Stimulated activated CD8-positive, alpha-beta memory T cell treated with anti-CD3 and anti-CD28 coated beads, Interleukin-15, amount 100 ng/mL, for 48 hours (primary cell): Measurements from ENCODE around the gene NAALADL2.
"Not testable (repeated sequence)": the region's sequence is repeated elsewhere in the genome, so short reads cannot be mapped to it uniquely, and the experiment has no call there.

Source experiments
- DNase-seq, 2 donors: peaks; one replicate each; pipeline ENCODE4 v3.0.0-alpha.2; 2020; ENCODE audit warnings: low read depth in 2 of 2

NAALADL2 gene

DNA sequence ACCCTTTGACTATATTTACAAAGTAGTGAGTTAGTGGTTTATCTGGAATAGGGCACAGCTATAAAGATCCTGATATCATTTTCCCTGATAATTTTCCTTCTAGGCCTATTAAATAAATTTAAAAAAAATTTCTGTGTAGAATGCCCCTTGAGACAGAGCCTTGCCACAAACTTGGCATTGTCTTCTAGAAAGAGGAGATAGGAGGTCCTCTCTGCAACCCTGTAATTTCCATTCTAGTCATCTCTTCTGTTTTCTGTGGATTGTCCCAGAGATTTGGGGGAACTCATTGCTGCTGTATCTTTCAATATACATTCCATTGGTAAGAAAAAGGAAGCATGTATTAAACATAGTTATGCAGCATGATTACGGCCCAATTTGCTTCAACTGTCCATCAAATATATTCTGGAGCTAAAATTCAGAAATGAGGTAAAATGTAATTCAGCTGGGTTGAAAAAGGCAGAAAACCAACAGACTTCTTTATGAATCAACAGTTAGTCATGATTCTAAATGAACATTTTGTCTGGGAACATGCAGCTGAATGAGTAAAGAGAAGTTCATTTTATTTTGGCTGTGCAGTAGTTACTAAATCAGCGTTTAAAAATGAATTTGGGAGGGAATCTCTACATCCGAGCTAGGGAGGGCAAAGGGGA is 401.1 kb downstream of the NAALADL2 start:
- no peak for DNase-seq

DNA sequence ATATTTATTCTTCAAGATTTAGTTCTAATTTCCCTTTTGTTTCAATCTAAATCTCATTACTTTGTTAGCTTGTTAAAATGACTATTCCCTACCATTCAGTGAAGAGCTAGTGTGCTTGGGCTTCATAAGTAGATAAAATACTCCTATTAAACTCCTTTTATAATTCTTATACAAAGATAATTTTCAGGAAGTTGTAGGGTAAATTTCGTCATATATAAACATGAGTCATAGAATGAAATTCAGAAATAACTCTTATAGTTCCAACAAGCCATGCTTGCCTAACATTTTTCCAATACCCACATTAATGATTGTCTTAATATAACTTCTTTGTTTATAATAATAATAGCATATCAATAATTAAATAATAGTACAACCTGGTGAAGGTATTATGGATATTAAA is 407.3 kb downstream of the NAALADL2 start:
- no peak for DNase-seq

DNA sequence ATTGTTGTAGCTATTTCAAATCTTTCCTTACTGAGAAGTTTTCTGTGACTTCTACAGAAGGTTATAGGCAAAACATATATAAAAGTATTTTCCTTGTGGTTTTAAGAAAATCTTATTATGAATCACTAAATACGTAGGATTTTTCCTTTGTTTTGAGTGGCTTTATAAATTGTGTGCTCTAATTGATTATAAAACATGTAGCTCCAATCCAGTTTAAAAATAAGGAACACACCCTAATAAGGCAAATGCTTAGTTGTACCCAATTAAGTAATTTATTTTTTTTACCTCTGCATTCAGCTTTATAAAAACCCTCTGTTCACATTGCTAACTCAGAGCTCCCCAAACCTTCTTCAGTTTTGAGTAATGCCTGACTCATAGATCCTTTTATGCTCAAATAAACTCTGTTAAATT is 408.0 kb downstream of the NAALADL2 start:
- no peak for DNase-seq

DNA sequence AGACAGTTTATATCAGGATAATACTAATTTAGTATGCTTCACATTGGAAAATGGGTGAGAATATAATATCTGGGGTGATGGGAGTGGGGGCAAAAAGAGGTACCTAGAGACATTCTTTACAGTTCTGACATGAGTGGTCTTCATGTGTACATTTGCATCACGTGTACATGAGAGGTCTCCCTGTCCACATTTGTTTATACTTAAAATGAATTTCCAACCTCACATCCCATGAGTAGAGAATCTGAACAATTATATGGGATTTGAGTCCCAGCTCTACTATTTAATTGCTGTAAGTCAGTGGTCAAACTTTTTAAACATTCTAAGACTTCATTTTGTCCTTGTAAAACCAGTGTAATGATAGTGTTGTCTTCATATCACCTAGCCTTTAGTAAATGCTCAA is 408.4 kb downstream of the NAALADL2 start:
- no peak for DNase-seq

DNA sequence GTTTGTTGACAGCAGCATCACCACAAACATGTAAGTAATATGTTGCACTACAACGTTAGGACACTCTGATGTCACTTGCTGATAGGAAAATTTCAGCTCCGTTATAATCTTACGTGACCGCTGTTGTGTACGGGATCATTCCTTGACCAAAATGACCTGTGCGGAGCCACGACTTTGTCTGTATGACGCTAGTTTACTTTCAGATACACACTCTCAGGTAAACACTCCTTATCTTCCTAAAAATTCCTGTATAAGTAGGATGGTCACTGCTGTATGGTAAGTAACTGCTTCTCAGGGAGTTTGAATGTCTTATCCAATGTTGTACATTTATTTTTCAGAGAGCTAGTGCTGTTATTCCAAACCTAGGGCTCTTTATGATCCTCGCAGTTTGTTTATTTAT is 410.3 kb downstream of the NAALADL2 start:
- no peak for DNase-seq

DNA sequence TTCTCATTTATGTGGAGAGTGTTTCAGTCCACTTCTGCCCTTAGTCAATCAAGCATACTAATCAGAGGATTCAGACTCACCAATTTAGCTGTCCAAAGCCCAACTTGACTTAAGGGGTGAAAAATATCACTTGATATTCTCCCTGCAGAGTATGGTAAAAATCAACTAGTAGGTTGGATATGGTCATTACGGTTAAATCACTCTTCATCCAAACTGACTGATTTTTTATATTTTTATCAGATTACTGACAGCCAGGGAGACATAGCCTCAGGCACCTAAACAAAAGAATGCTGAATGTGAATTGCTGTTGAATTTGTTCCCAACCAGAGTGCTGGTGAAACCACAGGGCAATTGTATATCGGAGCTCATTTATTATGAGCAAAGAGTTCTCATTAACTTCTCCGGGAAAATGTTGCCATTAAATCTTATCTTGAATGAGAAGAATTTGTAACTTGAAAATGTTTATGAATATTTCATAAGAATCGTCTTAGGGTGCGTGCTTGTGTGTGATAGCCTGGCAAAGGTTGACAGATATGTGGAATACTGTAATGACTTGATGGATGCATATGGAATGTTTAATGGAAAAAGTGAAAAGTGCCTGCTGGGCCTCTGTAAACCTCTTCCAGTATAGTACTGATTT is 411.2 kb downstream of the NAALADL2 start:
- DNase-seq = no peak

DNA sequence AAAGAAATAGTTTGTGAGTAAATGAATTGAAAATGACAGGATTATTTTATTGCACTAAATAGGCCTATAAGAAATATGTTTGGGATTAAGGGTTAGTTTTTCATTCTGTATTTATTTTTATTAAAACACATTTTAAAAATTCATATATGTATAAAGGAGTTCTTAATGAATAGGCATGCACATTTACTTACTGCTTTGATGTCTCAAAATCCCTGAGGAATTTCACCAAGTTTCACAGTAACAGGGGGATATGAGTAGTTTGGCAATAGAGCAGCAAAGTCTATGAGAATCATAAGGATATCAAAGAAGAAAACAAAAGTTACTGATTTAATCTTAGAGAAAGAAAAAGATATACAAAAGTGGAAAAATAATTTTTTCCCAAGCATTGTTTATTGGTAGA is 411.7 kb downstream of the NAALADL2 start:
- no peak for DNase-seq

DNA sequence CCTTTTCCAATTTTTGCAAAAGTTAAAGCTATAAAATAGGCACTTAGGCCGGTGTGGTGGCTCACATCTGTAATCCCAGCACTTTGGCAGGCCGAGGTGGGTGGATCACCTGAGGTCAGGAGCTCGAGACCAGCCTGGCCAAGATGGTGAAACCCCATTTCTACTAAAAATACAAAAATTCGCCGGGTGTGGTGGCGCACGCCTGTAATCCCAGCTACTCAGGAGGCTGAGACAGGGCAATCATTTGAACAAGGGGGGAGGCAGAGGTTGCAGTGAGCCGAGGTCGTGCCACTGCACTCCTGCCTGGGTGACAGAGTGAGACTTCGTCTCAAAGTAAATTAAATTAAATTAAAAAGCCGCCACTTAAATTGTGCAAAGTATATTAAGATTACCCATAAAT is 412.3 kb downstream of the NAALADL2 start:
- DNase-seq = not testable (repeated sequence)

DNA sequence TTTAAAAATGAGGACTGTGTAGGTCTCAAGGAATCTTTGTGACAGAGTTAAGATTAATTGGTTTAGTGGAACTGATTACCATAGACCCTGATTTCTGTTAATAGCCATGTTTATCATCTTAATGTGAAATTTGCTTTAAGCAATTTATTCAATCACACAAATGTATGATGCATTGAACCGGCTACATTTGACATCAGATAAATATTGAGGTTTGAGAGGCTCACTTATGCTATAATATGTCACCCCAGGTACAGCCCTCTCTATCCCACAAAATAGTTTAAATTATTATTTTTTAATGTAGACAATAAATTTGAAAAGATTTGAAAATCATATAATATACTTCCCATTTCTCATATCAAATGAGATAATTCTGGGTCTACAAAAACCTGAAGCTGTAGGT is 413.3 kb downstream of the NAALADL2 start:
- no peak for DNase-seq

DNA sequence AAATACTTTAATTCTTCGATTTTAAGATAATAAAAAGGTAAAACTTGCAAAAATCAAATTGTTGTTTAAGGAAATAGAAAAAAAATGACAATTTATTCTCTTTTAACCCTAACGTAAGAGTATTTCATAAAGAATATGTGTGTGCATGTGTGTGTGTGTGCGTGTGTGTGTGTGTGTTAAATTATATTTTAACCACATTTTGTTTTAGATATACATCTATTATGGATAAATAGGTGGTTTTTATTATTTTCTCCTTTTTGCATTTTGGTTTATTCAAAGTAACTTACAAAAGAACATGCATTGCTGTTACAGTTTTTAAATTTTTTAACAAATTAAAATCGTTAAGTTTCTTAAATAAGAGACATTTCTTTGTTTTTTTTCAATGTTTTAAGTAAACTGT is 414.4 kb downstream of the NAALADL2 start:
- no peak for DNase-seq

DNA sequence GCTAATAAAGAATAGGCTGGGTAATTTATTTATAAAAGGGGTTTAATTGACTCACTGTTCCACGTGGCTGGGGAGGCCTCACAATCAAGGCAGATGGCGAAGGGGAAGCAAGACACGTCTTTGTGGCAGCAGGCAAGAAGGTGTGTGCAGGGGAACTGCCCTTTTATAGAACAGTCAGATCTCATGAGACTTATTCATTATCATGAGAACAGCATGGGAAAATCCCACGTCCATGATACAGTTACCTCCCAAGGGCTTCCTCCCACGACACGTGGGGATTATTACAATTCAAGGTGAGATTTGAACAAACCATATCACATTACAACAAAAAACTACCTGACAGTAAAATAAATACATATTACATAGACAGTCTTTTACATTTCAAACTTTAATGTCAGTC is 414.9 kb downstream of the NAALADL2 start:
- DNase-seq = no peak

DNA sequence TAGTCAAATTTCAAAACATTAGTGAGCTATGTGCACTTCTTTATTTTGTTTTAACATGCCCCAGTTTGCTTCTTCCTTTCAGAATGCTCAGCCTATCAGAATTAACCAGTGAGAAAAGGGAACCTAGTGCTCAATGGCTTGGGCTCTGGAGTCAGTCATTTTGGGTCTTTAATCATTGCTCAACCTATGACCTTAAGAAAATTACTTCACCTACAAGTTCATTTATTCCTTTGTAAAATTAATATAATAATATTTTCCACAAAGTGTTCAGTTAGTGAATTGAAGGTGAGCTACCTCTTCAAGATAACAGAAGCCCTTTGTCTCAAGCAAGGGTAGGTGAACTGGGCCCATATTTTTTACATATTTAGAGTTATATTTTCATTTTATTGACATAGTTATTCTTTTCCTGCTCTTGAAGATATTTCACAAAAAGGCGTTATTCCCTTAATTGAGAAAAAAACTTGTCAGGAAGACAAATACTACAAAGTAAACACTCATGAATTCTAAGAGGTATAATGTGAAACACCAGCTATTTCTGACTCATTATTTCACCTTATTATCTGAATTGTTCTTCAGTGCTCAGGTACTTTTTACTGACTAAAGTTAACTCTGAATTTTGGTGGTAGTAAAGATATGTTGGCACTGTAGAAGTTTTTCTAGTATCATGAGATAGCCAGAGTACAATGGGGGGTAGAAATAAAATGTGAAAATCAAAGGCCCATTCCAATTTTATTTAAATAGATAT is 415.5 kb downstream of the NAALADL2 start:
- DNase-seq = no peak

DNA sequence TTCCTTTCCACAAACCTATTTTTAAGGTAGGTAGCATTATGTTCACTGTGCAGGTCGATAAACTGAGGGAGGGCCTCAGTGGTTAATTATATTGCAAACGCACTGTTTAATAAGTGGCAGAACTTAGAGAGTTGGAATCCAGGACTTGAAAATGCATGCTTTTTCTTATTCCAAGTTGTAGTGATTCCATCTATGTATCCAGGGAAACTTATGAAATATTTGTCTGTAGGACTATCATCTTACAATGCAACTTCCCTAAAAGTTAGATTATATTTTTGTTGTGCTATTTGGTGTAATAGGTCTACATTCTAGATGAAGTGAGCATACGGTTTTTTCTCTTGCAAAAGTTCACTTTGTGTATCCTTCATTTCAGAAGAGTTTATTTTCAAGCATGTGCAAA is 419.5 kb downstream of the NAALADL2 start:
- DNase-seq = no peak

DNA sequence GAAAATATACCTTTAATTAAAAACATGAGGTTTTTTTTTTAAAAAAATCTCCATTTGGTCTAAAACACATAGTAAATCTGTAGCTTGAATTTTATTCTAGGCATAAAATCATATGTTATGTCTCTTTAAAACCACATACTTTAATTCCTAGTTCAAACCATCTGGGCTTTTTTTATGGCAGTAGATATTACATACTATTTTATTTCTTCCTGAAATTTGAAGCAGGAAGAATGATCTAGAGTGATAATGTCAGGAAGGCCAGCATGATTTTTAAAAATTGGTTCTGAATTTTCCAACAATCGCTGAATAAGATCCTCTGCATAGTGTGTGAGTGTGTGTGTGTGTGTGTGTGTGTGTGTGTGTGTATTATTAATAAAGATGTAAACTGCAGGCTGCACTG is 420.3 kb downstream of the NAALADL2 start:
- DNase-seq = no peak

DNA sequence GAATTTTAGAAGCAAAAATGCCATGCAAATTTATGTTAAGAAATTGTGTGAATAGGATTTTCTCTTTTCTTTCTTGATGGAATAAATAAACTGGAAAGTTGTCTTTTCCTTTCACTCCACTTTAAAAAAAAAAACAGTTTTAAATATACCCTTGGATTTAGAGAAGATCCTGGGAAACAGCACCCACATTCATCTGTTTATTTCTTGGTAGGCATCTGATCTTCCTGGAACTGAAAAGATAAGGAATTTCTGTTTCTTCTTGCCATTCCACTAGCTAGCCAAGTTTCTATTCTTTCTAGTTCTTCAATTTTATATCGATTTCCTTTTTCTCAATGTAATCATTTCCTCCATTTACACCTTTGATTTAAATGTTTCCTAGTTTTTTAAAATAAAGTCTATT is 420.8 kb downstream of the NAALADL2 start:
- no peak for DNase-seq

DNA sequence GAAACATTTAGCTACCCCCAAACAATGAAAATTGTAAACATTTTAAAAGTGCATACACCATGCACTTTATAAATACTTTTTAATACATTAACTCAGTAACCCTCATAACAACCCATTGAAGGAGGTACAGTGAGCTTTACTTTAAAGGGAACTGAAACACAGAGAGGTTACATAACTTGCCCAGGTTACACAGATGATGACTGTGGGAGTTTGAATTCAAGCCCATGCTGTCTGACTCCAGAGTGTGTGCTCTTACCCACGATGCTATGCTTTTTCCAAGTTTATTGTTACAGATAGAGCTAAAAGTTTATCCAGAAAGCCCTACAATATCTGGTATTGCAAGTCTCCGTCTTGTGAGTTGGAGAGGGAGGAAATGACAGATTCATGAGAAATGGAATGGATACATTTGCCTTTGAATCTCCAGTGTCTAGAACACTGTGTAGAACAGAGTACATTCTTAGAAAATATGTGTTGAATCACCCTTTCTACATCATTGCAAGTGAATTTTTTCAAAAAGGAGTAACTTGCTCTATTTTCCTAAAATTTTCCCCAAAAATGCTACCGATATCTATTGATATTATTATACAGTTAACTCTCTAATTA is 428.3 kb downstream of the NAALADL2 start:
- DNase-seq = no peak

DNA sequence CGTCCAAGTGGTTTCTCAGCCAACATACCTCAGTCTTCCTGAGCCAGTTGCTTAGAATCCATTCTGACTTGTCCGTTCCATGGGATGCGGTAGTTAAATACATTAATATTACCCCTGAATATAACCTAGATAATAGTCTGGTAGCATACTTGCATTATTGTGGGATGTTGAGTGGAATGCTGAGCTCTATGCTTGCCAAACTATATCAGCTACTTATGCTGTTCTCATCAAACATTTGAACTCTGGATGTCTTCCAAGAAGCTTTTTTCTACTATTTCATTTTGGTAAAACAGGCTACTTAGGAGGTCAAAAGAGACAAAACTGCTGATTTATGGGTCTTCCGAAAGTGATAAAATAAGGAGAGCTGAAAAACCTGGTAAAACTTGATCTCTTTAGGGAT is 429.5 kb downstream of the NAALADL2 start:
- DNase-seq = no peak

DNA sequence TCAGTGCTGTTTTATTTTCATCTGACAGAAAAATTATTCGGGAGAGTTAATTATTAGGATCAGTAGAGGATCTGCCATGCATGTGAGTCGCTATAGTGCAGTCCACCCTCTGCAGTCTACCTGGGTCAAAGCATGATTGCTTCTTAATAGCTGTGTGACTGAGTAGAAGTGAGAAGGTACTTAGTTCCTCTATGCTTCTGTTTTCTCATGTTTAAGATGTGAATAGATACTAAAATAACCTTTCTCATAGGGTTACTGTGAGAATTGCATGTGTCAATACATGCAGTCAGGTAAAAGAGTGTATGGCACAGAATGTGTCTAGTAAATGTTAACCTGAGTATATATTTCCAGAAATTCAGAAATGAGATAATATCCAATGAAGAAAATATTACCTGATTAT is 435.7 kb downstream of the NAALADL2 start:
- DNase-seq = no peak

DNA sequence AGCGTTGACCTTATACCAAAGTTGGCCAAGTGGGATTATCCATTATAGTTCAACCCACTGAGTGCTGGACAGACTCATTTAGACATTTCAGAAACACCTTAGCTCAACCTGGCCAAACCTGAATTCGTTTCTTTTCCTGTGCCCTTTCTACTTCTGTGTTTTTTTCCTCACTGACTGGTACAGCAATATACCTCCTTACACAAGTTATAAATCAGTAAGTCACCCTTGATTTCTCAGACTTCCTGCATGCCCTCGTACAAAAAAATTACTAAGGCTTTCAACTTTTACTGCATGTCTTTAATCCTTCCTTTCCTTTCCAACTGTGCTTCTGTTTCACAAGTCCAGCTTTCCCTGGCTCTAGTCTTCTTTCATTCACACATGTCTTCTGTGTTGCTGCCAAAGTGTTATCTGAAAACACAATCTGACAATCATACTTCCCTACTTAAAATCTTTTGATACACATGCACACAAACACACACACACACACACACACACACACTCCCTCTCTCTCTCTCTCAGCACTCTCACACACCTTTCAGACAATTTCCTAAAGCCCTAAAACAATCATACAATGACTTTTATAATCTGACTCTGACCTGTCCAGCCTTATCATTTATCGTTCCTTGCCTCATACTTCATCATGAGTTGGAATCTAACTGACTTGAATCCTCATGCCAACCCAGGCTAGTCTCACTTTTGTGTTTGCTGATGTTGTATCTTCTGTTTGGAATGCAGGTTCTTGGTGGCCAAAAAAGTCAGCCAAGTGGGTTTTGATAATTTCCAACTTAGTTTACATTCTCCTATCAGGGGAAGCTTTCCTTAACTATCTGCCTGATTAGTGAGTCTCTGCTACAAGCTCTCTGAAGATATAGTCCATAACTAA is 436.4 kb downstream of the NAALADL2 start:
- DNase-seq = no peak

DNA sequence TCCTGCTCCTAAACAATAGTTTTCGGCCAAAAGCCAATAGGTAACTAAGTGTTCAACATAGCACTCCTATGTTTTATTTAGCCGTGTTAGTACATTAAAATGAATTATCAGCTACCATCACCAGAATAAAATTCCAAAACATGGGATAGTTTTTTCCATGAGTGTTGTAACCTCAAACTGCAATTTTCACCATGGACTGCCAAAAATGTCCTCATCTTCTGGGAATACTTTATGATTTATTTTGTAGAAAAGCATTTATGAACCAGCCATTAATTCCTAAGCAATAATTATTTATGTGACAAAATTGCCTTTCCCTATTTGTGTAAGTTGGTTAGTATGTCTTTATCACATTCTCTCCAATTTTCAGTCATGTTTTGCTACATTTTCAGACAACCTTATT is 438.1 kb downstream of the NAALADL2 start:
- no peak for DNase-seq

DNA sequence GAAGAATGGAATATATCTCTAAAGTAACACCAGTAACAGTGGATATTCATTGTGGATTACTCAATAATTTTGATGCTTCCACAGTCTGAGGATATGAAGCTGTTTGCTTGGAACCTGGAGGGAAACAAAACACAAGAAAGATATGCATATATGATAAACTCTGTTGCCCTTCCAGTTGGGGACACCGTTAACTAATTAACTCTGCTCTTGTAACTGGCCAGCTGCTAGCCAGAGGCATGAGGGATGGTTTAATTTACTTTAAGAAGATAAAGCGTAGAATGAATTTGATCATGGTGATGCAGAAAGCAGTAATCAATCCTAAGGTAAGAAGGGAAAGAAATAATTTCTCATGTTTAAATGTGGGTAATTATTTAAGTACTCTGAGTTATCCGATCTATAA is 442.6 kb downstream of the NAALADL2 start:
- no peak for DNase-seq

DNA sequence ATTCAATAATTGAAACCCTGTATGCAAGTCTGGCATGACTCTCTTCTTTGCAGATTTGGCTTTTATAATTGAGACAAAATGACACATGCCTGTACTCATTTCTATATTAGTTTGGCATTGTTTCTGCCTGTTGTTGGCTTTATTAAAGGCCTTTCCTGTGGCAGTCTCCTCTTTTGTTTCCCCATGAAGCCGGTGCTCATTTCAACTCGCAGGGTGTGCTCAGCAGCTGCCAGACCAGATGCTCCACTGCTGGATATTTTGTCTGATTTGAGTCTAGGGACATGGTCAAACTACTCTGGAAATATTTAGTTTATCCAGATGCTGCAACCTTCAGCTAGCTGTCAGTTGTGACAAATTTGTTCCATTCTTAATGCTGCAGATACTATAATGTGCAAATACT is 445.3 kb downstream of the NAALADL2 start:
- no peak for DNase-seq
